ENCODE data around the gene CACUL1.

The CACUL1 gene

GRCh38 chr10:118635674-118636402 is 118.9 kb downstream of the CACUL1 start:
- no peak for DNase-seq (ENCODE audit: low spot score)

GRCh38 chr10:118633786-118634185 is 121.0 kb downstream of the CACUL1 start:
- DNase-seq (ENCODE audit: low spot score) = no peak

GRCh38 chr10:118629211-118629610 is 125.6 kb downstream of the CACUL1 start:
- no peak for DNase-seq (ENCODE audit: low spot score)

- DNase-seq (ENCODE audit: low spot score) = no peak
Measured at GRCh38 chr10:118628397-118628796, 126.4 kb downstream of the CACUL1 start.

- DNase-seq (ENCODE audit: low spot score) = no peak
Measured at GRCh38 chr10:118626953-118627352, 127.8 kb downstream of the CACUL1 start.
